Mucosa of stomach (tissue), 1 donor: ENCODE measurements around the gene AP2M1.

ENCODE experiments used
- H3K27me3 ChIP-seq: one replicate; pipeline ENCODE4 v1.7.0; 2013; ENCODE audit warnings: mild to moderate bottlenecking, low read length; ENCODE audit not compliant: control insufficient read depth, insufficient read depth
- H3K36me3 ChIP-seq: one replicate; pipeline ENCODE4 v1.7.0; 2013; ENCODE audit warnings: low read length; ENCODE audit not compliant: control insufficient read depth, insufficient read depth
- H3K4me1 ChIP-seq: one replicate; pipeline ENCODE4 v1.7.0; 2013; ENCODE audit warnings: mild to moderate bottlenecking, low read length; ENCODE audit not compliant: control insufficient read depth, insufficient read depth
- H3K4me3 ChIP-seq: one replicate; pipeline ENCODE4 v1.7.0; 2013; ENCODE audit warnings: low read length
- H3K9ac ChIP-seq: one replicate; pipeline ENCODE4 v1.7.0; 2013; ENCODE audit warnings: mild to moderate bottlenecking, low read length, moderate library complexity
- H3K9me3 ChIP-seq: one replicate; pipeline ENCODE4 v1.7.0; 2013; ENCODE audit warnings: mild to moderate bottlenecking, low read length, moderate library complexity; ENCODE audit not compliant: control insufficient read depth
- donor health status: Pancreatic carcinoma.

The AP2M1 gene

DNA sequence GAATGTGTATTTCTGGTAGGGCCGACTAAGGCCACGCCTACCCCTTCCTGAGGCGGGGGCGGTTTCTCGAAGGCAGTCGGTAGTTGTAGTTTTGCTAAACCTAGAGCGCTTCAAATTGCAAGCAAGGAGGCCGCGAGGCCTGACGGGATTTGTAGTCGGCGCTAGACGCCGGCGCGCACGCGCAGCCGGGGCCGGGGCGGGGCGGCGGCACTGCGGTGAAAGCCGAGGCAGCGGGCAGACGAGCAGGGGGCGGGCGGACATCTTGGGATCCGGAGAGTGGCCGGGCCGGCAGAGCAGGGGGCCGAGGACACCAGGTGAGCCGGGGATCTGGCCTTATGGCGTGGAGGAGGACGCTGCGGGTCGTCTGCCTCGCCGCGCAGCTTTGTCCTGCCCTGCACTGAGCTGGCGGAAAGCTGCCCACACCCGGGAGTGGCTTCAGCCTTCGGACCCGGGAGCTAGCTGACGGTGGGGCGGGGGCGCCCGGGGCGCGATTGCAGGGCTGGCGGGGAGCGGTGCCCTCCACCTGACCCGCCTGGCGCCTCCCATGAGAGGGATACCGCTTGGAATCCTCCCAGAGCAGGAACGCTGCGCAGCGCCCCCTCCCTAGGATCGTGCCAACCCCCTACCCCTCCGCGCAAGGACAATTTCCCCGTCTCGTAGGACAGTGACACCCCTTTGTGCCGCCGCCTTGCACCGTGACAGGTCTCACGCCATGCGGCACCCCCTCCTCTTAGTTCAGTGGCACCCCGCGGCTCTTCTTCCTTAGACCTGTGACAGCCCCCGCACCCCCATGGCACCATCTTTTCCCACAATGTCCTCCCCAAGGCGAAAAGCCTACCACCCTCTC lies at the start of gene AP2M1:
Gene AP2M1 (plus strand): TSS at position 210 of the 847 bp plus-strand sequence. CDS start 2,139 bp downstream, outside the sequence.
- Histone ChIP-seq H3K36me3 (peaks cover 28% of the 10 kb centered on the region), H3K9me3 (no peaks in the 10 kb centered on the region), H3K4me1 (peaks cover 35% of the 10 kb centered on the region), H3K4me3 (peak within 1 kb of the TSS; percentile 87), H3K27me3 (no peaks in the 10 kb centered on the region), H3K9ac (peak within 1 kb of the TSS; percentile 97)

DNA sequence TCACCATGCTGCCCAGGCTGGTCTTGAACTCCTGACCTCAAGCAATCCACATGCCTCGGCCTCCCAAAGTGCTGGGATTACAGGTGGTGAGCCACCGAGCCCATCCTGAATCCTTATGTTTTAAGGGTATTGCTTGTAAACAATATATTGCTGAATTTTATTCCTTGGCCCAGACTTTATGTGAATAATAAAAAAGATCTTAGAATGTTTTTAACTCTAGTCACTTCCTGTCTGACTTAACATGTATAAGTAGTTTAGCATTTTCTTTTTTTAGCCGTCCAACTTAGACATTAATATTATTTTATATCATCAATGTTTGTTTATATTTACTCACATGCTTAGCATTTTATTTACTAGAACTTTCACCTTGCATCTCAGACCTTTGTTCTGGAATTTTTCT lies 48.6 kb upstream of the AP2M1 start:
- no peaks in the 10 kb centered on the region for H3K27me3 ChIP-seq
- no peaks in the 10 kb centered on the region for H3K9me3 ChIP-seq
- no peaks in the 10 kb centered on the region for H3K4me1 ChIP-seq
- no peak overlapping the region for H3K9ac ChIP-seq
- no peak overlapping the region for H3K4me3 ChIP-seq
- H3K36me3 ChIP-seq: no peaks in the 10 kb centered on the region

DNA sequence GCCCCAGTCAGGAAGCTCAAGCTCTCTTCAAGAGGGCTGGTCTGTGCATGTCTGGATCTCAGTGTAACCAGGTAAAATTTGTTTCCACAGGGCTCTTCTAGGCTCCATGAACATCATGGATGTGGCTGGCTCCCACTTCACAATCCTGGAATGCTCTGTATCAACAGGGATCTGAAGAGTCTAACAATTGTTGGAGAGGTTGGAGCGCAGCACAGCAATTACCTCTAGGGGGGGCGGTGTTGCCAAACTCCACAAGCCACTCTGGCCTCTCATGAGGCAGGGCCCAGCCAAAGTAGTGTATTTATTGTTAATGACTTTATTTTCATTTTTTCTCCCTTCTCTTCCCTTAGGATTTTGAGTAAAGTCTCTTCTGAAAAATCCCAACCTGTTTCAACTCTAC lies 45.6 kb upstream of the AP2M1 start:
- no peaks in the 10 kb centered on the region for H3K4me1 ChIP-seq
- H3K36me3 ChIP-seq: no peaks in the 10 kb centered on the region
- H3K4me3 ChIP-seq: no peak overlapping the region
- H3K27me3 ChIP-seq: no peaks in the 10 kb centered on the region
- H3K9me3 ChIP-seq: no peaks in the 10 kb centered on the region
- no peak overlapping the region for H3K9ac ChIP-seq

DNA sequence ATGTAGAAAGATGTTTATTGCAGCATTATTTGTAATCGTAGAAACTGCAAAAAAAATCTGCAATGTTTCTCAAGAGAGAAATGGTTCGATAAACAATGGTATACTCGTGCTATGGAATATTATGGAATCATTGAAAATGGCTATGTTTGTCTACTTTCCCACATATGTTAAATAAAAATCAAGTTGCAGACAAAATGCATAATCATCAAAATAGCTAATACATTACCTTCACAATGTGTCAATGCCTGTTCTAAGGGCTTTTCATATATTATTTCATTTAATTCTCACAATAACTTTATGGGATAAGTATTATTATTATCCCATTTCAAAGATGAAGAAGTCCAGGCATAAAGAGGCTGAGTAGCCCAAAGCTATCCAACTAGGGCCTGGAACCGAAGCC lies 41.7 kb upstream of the AP2M1 start:
- no peaks in the 10 kb centered on the region for H3K36me3 ChIP-seq
- no peaks in the 10 kb centered on the region for H3K27me3 ChIP-seq
- no peak overlapping the region for H3K4me3 ChIP-seq
- H3K4me1 ChIP-seq: peaks cover 5% of the 10 kb centered on the region
- H3K9ac ChIP-seq: no peak overlapping the region
- H3K9me3 ChIP-seq: no peaks in the 10 kb centered on the region

DNA sequence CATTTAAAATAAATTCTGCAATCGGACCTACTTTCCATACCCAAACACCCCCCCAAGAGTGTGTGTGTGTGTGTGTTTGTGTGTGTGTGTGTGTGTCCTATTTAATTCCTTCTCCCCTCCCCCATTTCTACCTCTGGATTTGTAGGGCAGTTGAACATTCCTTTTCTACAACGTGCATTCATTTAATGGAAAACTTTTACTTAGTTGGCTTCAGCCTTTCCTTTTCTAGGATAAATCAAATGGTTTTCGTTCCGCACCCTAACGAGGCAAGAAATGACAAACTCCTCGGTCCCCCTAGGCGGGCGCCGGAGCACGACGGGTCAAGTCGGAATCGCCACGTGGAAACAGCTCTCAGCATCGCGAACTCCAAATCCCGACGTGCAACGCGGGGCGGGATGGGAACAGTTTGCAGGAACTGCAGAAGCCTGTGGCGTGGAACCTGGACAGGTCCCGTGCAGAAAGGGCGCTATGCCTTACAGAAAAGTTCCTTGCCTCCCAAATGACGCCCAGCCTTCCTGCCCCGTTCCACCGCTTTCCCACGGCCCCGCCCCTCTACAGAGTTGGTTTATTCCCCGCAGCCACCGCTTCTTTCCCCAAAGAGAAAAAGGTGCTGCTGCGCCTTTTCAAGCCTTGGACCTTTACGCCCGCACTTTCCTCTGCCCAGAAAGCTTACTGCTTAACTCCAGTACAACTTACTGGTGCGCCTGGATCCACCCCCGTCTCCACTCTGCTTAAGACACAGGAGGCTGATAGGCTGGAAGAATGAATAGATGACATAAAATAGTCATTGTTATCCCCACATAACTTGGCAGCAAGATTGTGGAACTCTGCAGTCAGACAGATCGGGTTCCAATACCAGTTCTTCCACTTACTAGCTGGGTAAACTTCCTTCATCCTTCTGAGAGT lies 40.6 kb upstream of the AP2M1 start:
- Histone ChIP-seq H3K9me3 (no peaks in the 10 kb centered on the region), H3K27me3 (no peaks in the 10 kb centered on the region), H3K36me3 (no peaks in the 10 kb centered on the region), H3K4me3 (peak overlapping the region; percentile 81), H3K9ac (peak overlapping the region; percentile 92), H3K4me1 (peaks cover 5% of the 10 kb centered on the region)

DNA sequence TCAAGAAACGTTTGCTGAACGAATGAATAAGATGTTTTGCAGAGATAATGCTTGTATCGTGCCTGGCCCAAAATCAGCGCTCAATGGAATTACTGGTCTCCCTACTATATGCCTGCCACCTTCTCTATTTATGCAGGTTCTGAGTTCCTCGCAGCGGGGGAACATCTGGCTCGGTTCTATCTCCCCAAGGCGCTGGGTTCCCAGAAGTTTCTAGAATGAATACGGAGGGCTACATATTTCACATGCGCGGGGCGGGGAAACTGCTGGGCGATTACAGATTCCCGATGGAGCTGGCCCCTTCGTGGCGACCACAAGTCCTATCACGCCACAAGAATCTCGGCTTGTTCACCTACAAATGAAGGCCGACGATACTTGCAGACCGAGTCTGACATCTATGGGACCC lies 39.9 kb upstream of the AP2M1 start:
- H3K9ac ChIP-seq: peak overlapping the region; percentile 92
- H3K9me3 ChIP-seq: no peaks in the 10 kb centered on the region
- peaks cover 5% of the 10 kb centered on the region for H3K4me1 ChIP-seq
- H3K36me3 ChIP-seq: no peaks in the 10 kb centered on the region
- no peaks in the 10 kb centered on the region for H3K27me3 ChIP-seq
- peak overlapping the region; percentile 81 for H3K4me3 ChIP-seq

DNA sequence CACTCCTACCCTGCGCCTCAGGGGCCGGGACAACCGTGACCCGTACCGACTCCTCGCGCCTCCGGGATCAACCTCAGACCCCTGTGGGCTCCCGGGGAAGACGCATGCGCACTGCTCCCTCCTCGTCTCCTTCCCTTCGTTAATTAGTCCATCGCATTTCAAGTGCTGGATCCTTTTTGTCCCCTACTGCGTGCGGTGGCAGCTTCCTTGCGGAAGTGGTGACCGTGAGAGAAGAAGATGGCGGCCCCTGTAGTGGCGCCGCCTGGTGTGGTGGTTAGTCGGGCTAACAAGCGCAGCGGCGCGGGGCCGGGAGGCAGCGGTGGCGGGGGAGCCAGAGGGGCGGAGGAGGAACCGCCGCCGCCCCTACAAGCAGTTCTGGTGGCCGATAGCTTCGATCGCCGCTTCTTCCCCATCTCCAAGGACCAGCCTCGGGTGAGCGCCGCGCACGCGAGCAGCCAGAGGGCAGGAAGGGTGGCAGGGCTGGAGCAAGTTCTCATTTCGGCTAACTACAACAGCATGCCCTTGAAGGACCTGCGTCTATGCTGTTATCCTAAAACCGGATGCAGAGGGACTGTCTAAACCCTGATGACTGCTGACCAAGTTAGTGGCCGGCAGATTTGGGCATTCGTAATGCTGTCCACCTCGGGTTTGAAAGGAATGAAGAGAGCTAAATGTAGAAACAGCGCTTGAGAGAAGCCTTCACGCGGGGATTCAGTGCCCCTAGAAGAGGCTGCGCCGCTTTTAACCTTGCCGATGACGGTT lies 39.3 kb upstream of the AP2M1 start, which contains the start of gene EIF2B5:
Gene EIF2B5 (plus strand): TSS at position 210 of the 762 bp plus-strand sequence. CDS start 28 bp downstream, at position 238.
- Histone ChIP-seq H3K4me1 (peaks cover 5% of the 10 kb centered on the region), H3K9ac (peak within 1 kb of the TSS; percentile 92)

DNA sequence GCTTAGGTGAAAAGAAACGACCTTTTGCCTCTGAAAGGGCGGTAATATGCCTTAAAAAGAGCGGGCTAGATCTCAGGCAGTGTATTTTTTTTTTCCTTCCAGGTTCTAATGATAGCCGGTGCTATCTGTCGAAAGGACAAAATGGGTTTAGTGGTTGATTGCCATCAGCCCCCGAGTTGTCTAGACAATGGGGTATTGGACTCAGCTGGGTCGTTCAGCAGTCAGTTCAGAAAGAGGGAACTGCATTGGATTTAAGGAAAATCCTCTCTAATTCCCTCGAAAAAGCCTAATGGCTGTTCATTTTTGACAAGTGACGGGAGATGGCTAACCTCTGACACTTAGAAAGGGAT lies 38.8 kb upstream of the AP2M1 start:
- no peaks in the 10 kb centered on the region for H3K36me3 ChIP-seq
- no peaks in the 10 kb centered on the region for H3K27me3 ChIP-seq
- peak overlapping the region; percentile 81 for H3K4me3 ChIP-seq
- H3K4me1 ChIP-seq: peaks cover 5% of the 10 kb centered on the region
- H3K9me3 ChIP-seq: no peaks in the 10 kb centered on the region
- H3K9ac ChIP-seq: peak overlapping the region; percentile 92

More for the DNA sequence above, 39.3 kb upstream of the AP2M1 start, which contains the start of gene EIF2B5:
- peak within 1 kb of the TSS; percentile 81 for H3K4me3 ChIP-seq
- no peaks in the 10 kb centered on the region for H3K27me3 ChIP-seq
- no peaks in the 10 kb centered on the region for H3K36me3 ChIP-seq
- no peaks in the 10 kb centered on the region for H3K9me3 ChIP-seq

DNA sequence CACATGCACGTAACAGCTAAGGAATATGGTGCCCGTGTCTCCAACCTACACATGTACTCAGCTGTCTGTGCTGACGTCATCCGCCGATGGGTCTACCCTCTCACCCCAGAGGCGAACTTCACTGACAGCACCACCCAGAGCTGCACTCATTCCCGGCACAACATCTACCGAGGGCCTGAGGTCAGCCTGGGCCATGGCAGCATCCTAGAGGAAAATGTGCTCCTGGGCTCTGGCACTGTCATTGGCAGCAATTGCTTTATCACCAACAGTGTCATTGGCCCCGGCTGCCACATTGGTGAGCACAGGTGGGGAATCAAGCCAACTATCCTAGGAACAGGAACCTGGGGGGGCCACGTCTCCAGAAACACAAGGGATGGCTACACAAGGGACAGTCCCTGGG lies 34.2 kb upstream of the AP2M1 start:
- Histone ChIP-seq H3K36me3 (peaks cover 10% of the 10 kb centered on the region), H3K27me3 (no peaks in the 10 kb centered on the region), H3K9me3 (no peaks in the 10 kb centered on the region), H3K9ac (no peak overlapping the region), H3K4me1 (peaks cover 5% of the 10 kb centered on the region), H3K4me3 (no peak overlapping the region)

DNA sequence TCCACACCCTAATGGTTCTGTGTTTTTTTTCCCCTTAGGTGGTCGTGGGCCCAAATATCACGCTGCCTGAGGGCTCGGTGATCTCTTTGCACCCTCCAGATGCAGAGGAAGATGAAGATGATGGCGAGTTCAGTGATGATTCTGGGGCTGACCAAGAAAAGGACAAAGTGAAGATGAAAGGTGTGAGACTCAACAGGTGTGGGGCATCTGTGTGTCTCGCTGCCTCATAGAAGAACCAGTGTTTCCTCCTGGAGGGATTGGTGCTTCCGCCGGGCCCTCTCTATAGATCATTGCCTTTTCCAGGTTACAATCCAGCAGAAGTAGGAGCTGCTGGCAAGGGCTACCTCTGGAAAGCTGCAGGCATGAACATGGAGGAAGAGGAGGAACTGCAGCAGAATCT lies 32.5 kb upstream of the AP2M1 start:
- no peaks in the 10 kb centered on the region for H3K9me3 ChIP-seq
- H3K9ac ChIP-seq: no peak overlapping the region
- no peak overlapping the region for H3K4me3 ChIP-seq
- peaks cover 10% of the 10 kb centered on the region for H3K36me3 ChIP-seq
- H3K4me1 ChIP-seq: no peaks in the 10 kb centered on the region
- no peaks in the 10 kb centered on the region for H3K27me3 ChIP-seq

DNA sequence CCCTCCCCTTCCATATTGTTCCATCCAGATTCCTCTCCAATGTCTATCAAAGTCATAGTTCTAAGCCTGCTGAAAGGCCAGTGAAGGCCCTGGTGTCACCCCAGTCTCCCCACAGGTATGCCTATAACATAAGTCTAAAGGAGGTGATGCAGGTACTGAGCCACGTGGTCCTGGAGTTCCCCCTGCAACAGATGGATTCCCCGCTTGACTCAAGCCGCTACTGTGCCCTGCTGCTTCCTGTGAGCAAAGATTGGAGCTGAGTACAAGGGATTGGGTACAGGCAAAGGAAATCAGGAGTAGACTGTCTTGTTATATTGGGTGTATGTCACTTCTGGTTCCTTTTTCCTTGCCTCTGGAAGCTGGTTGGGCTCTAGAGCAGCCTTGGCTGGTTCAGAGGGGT lies 31.3 kb upstream of the AP2M1 start:
- Histone ChIP-seq H3K4me3 (no peak overlapping the region), H3K9me3 (no peaks in the 10 kb centered on the region), H3K27me3 (no peaks in the 10 kb centered on the region), H3K9ac (no peak overlapping the region), H3K4me1 (no peaks in the 10 kb centered on the region), H3K36me3 (peaks cover 10% of the 10 kb centered on the region)
